ENCODE data around the gene TMEM47.

GRCh38 chrX:34598362-34598761 lies 58.7 kb downstream of the TMEM47 start:
- TF ChIP-seq CTCF (optimal IDR thresholded peaks at IDR 0.05 in 1 of 3, IDR thresholded peaks at IDR 0.05 in 1 of 3, conservative IDR thresholded peaks at IDR 0.05 in 1 of 3; ENCODE audit: extremely low read depth in 1 of 3, insufficient read depth in 2 of 3, low read length in 3 of 3) (no peak), EZH2 (IDR thresholded peaks at IDR 0.05; ENCODE audit: low read length) (no peak)

Measured in keratinocyte (primary cell).